Measurements from ENCODE around the gene VNN1. TPM values are rescaled to one million over a fixed set of nuclear protein-coding genes. Genes with fewer than 3 reads are reported as not detected.
"Not testable (repeated sequence)": the region's sequence is repeated elsewhere in the genome, so short reads cannot be mapped to it uniquely, and the experiment has no call there.

VNN1 gene
- polyA plus RNA-seq, 6 donors from 2014 or later, result 0.09 to 0.17 (median 0.10) TPM; not detected in 3

DNA sequence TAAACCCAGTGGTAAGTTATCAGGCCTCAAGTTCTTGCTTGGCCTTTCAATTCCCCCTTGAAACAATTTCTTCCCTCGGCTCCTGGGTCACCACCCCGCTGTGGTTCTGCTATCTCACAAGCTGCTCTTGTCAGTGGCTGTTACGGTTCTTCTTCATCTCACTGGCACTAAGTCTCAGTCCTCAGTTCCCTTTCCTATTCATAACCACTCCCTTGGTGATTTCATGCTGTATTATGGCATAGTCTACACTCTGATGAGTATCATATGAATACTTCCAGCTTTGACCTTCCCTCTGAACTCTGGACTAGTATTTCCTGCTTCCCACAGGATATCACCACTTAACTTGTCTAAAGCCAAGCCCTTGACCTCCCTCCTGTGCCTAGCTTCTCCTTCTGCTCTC is 62.8 kb downstream of the VNN1 start:
- no peak overlapping the region for H3K4me3 Mint-ChIP-seq
- no peaks in the 10 kb centered on the region for H3K27me3 Mint-ChIP-seq
- H3K9me3 Mint-ChIP-seq, result no peaks in the 10 kb centered on the region
- H3K27ac Mint-ChIP-seq, result no peak overlapping the region
- H3K36me3 Mint-ChIP-seq, result peaks cover 0 to 5% of the 10 kb centered on the region in 2 donors
- peak in 1 of 2 donors; percentile 30 for ATAC-seq (ENCODE audit: low read depth in 2 of 2)
- no peaks in the 10 kb centered on the region for H3K4me1 Mint-ChIP-seq
- DNase-seq, result no peak

DNA sequence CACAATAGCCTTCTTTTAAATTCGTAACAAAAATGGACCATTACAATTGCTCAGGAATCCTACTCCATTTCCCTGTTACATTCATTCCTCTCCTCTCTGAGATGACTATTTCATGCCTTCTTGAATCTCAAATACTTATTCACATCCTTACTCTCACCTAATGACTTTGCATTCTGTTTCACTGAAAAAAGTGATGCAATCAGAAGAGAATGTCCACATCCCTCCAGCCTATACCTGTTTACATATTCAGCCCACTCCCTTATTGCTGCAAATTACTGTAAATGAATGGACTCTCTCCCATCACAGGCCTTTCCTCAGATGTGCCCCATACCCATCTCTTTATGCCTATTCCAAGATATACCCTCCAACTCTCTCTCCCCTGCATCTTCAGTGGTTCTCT is 63.4 kb downstream of the VNN1 start:
- no peaks in the 10 kb centered on the region for H3K27me3 Mint-ChIP-seq
- H3K27ac Mint-ChIP-seq, result no peak overlapping the region
- no peak overlapping the region for H3K4me3 Mint-ChIP-seq
- H3K36me3 Mint-ChIP-seq, result peaks cover 0 to 2% of the 10 kb centered on the region in 2 donors
- H3K4me1 Mint-ChIP-seq, result no peaks in the 10 kb centered on the region
- ATAC-seq (ENCODE audit: low read depth in 2 of 2) (no peak), DNase-seq (no peak)
- no peaks in the 10 kb centered on the region for H3K9me3 Mint-ChIP-seq

DNA sequence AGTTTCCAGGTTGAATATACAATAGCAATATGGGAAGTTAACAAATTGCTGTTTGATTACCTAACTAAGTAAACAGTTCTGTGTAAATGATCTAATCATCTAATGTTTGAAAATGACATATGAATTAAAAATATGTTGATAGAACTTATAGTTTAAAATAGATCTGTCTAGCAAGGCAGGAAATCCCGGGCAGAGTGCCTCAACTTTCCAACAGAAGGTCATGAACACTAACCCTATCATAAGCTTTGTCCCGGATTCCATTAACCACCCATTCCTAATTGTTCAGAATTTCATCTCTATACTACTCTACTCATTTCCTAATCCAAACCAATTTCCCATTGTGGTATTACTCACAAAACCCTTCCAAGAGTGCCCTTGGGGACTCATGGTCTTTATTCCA is 65.0 kb downstream of the VNN1 start:
- ATAC-seq (ENCODE audit: low read depth in 2 of 2), result no peak
- Mint-ChIP-seq H3K27me3 (peaks cover 0 to 4% (median 0%) of the 10 kb centered on the region in 3 donors), H3K9me3 (no peaks in the 10 kb centered on the region), H3K4me3 (no peak overlapping the region), H3K27ac (no peak overlapping the region), H3K36me3 (no peaks in the 10 kb centered on the region), H3K4me1 (peaks cover 0 to under 1% (median under 1%) of the 10 kb centered on the region in 3 donors)
- DNase-seq, result no peak

DNA sequence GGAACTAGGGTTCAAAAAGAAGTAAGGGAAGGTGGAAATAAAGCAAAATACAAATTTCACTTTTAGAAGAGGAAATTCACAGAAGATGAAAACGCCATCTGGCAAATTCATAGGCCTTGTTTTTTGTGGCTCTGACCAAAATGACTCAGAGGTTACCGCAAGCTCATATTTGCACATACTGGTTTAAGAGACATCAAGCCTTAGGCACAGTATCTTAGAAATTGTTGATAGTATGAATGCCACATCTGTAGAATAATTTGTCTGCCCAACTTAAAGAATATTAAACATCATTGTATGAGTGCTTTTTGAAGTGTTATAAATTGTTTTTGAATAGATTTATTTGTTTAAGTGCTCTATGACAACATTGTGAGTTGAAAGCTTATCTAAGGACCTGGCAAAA is 65.5 kb downstream of the VNN1 start:
- no peak for DNase-seq

DNA sequence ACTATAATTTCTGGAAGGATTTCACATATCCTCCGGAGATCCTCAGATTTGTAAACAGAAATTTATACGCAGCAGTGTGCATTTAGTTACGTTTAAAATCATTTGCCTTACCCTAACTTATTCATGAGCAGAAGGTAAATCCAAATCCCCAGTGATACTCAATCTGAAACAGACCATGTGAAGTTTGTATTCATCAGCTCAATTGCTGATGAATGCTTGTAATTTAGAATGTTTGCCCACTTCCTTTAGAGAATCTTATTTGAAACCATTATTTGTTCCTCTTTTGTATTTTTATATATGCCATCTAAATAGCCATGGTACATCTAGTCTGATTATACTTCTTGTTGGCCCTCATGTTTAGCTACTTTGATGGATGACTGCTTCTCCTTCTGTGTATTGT is 70.3 kb downstream of the VNN1 start:
- peaks cover 0 to 7% (median 0%) of the 10 kb centered on the region in 7 donors for H3K9me3 Mint-ChIP-seq
- H3K27me3 Mint-ChIP-seq, result peaks cover 4 to 9% (median 8%) of the 10 kb centered on the region in 3 donors
- DNase-seq, result no peak
- H3K27ac Mint-ChIP-seq, result peak overlapping the region in 1 of 6 donors; percentile 22
- peak in 1 of 2 donors; percentile 21 for ATAC-seq (ENCODE audit: low read depth in 2 of 2)
- H3K4me3 Mint-ChIP-seq, result no peak overlapping the region
- H3K4me1 Mint-ChIP-seq, result peaks cover 5 to 6% (median 5%) of the 10 kb centered on the region in 3 donors
- no peaks in the 10 kb centered on the region for H3K36me3 Mint-ChIP-seq

More for the DNA sequence above, 65.5 kb downstream of the VNN1 start:
- Mint-ChIP-seq H3K36me3 (no peaks in the 10 kb centered on the region), H3K4me1 (peaks cover 4 to 5% (median 5%) of the 10 kb centered on the region in 3 donors), H3K4me3 (no peak overlapping the region), H3K27ac (peak overlapping the region in 2 of 6 donors; percentile 9 to 25), H3K9me3 (no peaks in the 10 kb centered on the region), H3K27me3 (peaks cover 0 to 4% (median 0%) of the 10 kb centered on the region in 3 donors)
- ATAC-seq (ENCODE audit: low read depth in 2 of 2), result no peak

DNA sequence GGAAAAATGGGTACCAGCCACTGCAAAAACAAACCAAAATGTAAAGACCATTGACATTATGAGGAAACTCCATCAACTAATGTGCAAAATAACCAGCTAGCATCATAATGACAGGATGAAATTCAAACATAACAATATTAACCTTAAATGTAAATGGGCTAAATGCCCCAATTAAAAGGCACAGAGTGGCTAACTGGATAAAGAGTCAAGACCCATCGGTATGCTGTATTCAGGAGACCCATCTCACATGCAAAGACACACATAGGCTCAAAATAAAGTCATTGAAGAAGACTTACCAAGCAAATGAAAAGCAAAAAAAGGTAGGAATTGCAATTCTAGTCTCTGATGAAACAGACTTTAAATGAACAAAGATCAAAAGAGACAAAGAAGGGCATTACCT is 76.7 kb downstream of the VNN1 start:
- not testable (repeated sequence) for ATAC-seq (ENCODE audit: low read depth in 2 of 2); H3K4me1 Mint-ChIP-seq; H3K4me3 Mint-ChIP-seq; H3K27ac Mint-ChIP-seq; DNase-seq; H3K36me3 Mint-ChIP-seq
- H3K27me3 Mint-ChIP-seq, result peaks cover 26 to 54% (median 50%) of the 10 kb centered on the region in 3 donors
- H3K9me3 Mint-ChIP-seq, result peaks cover 0 to 14% (median 10%) of the 10 kb centered on the region in 7 donors

DNA sequence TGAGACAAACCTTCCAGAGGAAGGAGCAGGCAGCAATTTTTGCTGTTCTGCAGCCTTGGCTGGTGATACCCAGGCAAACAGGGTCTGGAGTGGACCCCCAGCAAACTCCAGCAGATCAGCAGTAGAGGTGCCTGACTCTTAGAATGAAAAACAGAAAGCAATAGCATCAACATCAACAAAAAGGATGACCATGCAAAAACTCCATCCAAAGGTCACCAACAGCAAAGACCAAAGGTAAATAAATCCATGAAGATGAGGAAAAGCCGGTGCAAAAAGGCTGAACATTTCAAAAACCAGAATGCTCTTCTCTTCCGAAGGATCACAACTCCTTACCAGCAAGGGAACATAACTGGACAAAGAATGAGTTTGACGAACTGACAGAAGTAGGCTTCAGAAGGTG is 77.9 kb downstream of the VNN1 start:
- H3K27ac Mint-ChIP-seq; H3K4me3 Mint-ChIP-seq; H3K36me3 Mint-ChIP-seq; H3K4me1 Mint-ChIP-seq; ATAC-seq (ENCODE audit: low read depth in 2 of 2); DNase-seq: not testable (repeated sequence)
- peaks cover 26 to 54% (median 50%) of the 10 kb centered on the region in 3 donors for H3K27me3 Mint-ChIP-seq
- H3K9me3 Mint-ChIP-seq, result peaks cover 0 to 14% (median 10%) of the 10 kb centered on the region in 7 donors

- H3K36me3 Mint-ChIP-seq; H3K4me3 Mint-ChIP-seq; DNase-seq; H3K27ac Mint-ChIP-seq; H3K4me1 Mint-ChIP-seq; ATAC-seq (ENCODE audit: low read depth in 2 of 2): not testable (repeated sequence)
- H3K9me3 Mint-ChIP-seq, result peaks cover 0 to 14% (median 10%) of the 10 kb centered on the region in 7 donors
- H3K27me3 Mint-ChIP-seq, result peaks cover 26 to 54% (median 50%) of the 10 kb centered on the region in 3 donors
Observed at GRCh38 chr6:132635288-132635687, 78.6 kb downstream of the VNN1 start.

DNA sequence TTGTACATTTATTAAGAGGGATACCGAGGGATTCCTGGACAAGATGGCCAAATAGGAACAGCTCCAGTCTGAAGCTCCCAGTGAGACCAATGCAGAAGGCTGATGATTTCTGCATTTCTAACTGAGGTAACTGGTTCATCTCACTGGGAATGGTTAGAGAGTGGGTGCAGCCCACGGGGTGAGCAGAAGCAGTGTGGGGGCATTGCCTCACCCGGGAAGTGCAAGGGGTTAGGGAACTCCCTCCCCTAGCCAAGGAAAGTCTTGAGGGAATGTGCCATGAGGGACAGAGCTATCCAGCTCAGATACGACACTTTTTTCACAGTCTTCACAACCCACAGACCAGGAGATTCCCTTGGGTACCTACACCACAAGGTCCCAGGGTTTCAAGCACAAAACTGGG is 79.1 kb downstream of the VNN1 start:
- ATAC-seq (ENCODE audit: low read depth in 2 of 2) (no peak), DNase-seq (no peak)
- H3K4me3 Mint-ChIP-seq, result no peak overlapping the region
- no peak overlapping the region for H3K27ac Mint-ChIP-seq
- H3K36me3 Mint-ChIP-seq, result peaks cover 0 to 9% of the 10 kb centered on the region in 2 donors
- peaks cover 26 to 54% (median 50%) of the 10 kb centered on the region in 3 donors for H3K27me3 Mint-ChIP-seq
- H3K4me1 Mint-ChIP-seq, result no peaks in the 10 kb centered on the region
- H3K9me3 Mint-ChIP-seq, result peaks cover 0 to 14% (median 10%) of the 10 kb centered on the region in 7 donors

DNA sequence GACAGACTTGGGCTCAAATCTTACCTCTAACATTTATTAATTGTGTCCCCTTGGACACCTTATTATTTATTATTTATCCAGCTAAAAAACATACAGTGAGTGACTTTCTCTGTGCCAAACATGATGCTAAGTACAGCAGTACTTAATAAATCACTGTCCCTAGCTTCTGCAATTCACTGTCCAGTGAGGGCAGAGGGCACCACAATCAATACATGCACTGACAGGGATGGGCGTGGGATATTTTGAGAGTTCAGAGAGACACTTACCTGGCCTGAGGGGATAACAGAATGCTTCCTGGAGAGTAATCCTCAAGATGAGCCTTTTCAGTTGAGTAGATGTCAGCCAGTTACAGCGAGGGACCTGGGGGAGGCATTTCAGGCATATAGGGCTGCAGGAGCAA is 80.5 kb downstream of the VNN1 start:
- Mint-ChIP-seq H3K27ac (no peak overlapping the region), H3K4me1 (no peaks in the 10 kb centered on the region), H3K4me3 (no peak overlapping the region), H3K9me3 (peaks cover 0 to 15% (median 7%) of the 10 kb centered on the region in 7 donors), H3K27me3 (peaks cover 30 to 58% (median 51%) of the 10 kb centered on the region in 3 donors), H3K36me3 (peaks cover 0 to 9% of the 10 kb centered on the region in 2 donors)
- ATAC-seq (ENCODE audit: low read depth in 2 of 2), result no peak
- no peak for DNase-seq

Other genes starting within 250 kb of the VNN1 start
- 100 to 1,000 TPM; 141 to 257 (median 207) TPM for gene STX7, start 200.9 kb downstream of the VNN1 start, polyA plus RNA-seq (ENCODE audit: low read depth in 6 of 6)
- gene TAAR9, start 175.8 kb downstream of the VNN1 start, polyA plus RNA-seq (ENCODE audit: low read depth in 6 of 6), result not detected
- gene TAAR8, start 161.4 kb downstream of the VNN1 start, polyA plus RNA-seq (ENCODE audit: low read depth in 6 of 6), result not detected
- not detected for gene TAAR6, start 143.7 kb downstream of the VNN1 start, polyA plus RNA-seq (ENCODE audit: low read depth in 6 of 6)
- not detected for gene TAAR5, start 124.3 kb downstream of the VNN1 start, polyA plus RNA-seq (ENCODE audit: low read depth in 6 of 6)
- gene TAAR2, start 89.8 kb downstream of the VNN1 start, polyA plus RNA-seq (ENCODE audit: low read depth in 6 of 6), result not detected
- gene TAAR1, start 54.9 kb downstream of the VNN1 start, polyA plus RNA-seq (ENCODE audit: low read depth in 6 of 6), result not detected
- 10 to 100 TPM; 41.0 to 69.4 (median 56.6) TPM for gene VNN2, start 43.8 kb upstream of the VNN1 start, polyA plus RNA-seq (ENCODE audit: low read depth in 6 of 6)
- gene SLC18B1, start 84.6 kb upstream of the VNN1 start, polyA plus RNA-seq (ENCODE audit: low read depth in 6 of 6), result 10 to 100 TPM; 24.8 to 58.4 (median 30.7) TPM
- gene RPS12, start 100.5 kb upstream of the VNN1 start, polyA plus RNA-seq (ENCODE audit: low read depth in 6 of 6), result 1,000 to 10,000 TPM; 1,253 to 2,336 (median 2,081) TPM